SK-N-DZ (cell line): Measurements from ENCODE around the gene BUD31.

Experiments
- DNase-seq: peaks from one replicate; pipeline ENCODE4 v3.0.0-alpha.2; 2015; ENCODE audit warnings: low spot score

Gene BUD31

GRCh38 chr7:99468336-99468918, 59.7 kb downstream of the BUD31 start:
- no peak for DNase-seq
